WTC11 (cell line): Measurements from ENCODE around the gene NUP85. TPM values are rescaled to one million over a fixed set of nuclear protein-coding genes. Genes with fewer than 3 reads are reported as not detected.

Experiments
- ATAC-seq: fragments of 200-7000 bp; cut with Tn5 transposase; 2 replicates; pipeline ENCODE4 v1.10.0; 2021; ENCODE audit warnings: mild to moderate bottlenecking, moderate library complexity
- CTCF ChIA-PET: fragments of 300-600 bp; sonication (Branson Sonifier 250); formaldehyde crosslinking; loops from one replicate; lab custom pipeline; 2021; ENCODE audit warnings: antibody characterized with exemption; lab: Charles Lee
- POLR2A ChIA-PET: fragments of 350-600 bp; sonication (Branson Sonifier 250); formaldehyde crosslinking; loops from one replicate; lab custom pipeline; 2021; ENCODE audit warnings: antibody characterized with exemption; lab: Charles Lee
- DNase-seq: peaks from one replicate; pipeline ENCODE4 v3.0.0; 2021; ENCODE audit warnings: low spot score
- H3K27ac Mint-ChIP-seq: 2 replicates; pipeline ENCODE4 v1.8.0; 2021; ENCODE audit warnings: mixed read lengths
- H3K27me3 Mint-ChIP-seq: 2 replicates; pipeline ENCODE4 v1.8.0; 2021; ENCODE audit warnings: low read depth, mild to moderate bottlenecking, moderate library complexity, mixed read lengths
- H3K36me3 Mint-ChIP-seq: 2 replicates; pipeline ENCODE4 v1.8.0; 2021; ENCODE audit warnings: mixed read lengths
- H3K4me1 Mint-ChIP-seq: 2 replicates; pipeline ENCODE4 v1.8.0; 2022; ENCODE audit warnings: mixed read lengths
- H3K4me3 Mint-ChIP-seq: 2 replicates; pipeline ENCODE4 v1.8.0; 2021; ENCODE audit warnings: mild to moderate bottlenecking, moderate library complexity, mixed read lengths
- H3K9me3 Mint-ChIP-seq: 2 replicates; pipeline ENCODE4 v1.8.0; 2021; ENCODE audit warnings: mixed read lengths
- FOXP1 ChIP-seq: sonication (generic); formaldehyde crosslinking; IDR thresholded peaks from 2 replicates; pipeline ENCODE4 v1.8.0; 2022; ENCODE audit warnings: missing genetic modification reagents, mild to moderate bottlenecking, moderate library complexity, borderline replicate concordance
- GABPB1 ChIP-seq: sonication (generic); formaldehyde crosslinking; IDR thresholded peaks from 2 replicates; pipeline ENCODE4 v1.8.1; 2023; ENCODE audit warnings: mild to moderate bottlenecking, missing genetic modification reagents
- GRHL2 ChIP-seq: fragments of 250-450 bp; sonication (Bioruptor Pico); IDR thresholded peaks from 2 replicates; pipeline ENCODE4 v1.8.0; 2022; ENCODE audit warnings: mild to moderate bottlenecking, moderate library complexity; ENCODE audit not compliant: insufficient replicate concordance, severe bottlenecking
- HMGA2 ChIP-seq: fragments of 250-450 bp; sonication (Bioruptor Pico); IDR thresholded peaks from 2 replicates; pipeline ENCODE4 v1.4.0; 2021; ENCODE audit warnings: mild to moderate bottlenecking, moderate library complexity
- JAZF1 ChIP-seq: fragments of 250-450 bp; sonication (Bioruptor Pico); IDR thresholded peaks from 2 replicates; pipeline ENCODE4 v1.9.0; 2021; ENCODE audit warnings: moderate library complexity, mild to moderate bottlenecking, inconsistent platforms
- JUN ChIP-seq: sonication (generic); formaldehyde crosslinking; IDR thresholded peaks from 2 replicates; pipeline ENCODE4 v1.8.0; 2023; ENCODE audit warnings: mild to moderate bottlenecking, missing genetic modification reagents
- MAX ChIP-seq: sonication (generic); formaldehyde crosslinking; IDR thresholded peaks from 2 replicates; pipeline ENCODE4 v1.8.0; 2022; ENCODE audit warnings: mild to moderate bottlenecking, missing genetic modification reagents
- NR3C1 ChIP-seq: sonication (generic); formaldehyde crosslinking; conservative IDR thresholded peaks from 2 replicates; pipeline ENCODE4 v1.8.1; 2023; ENCODE audit warnings: low read depth, mild to moderate bottlenecking, missing genetic modification reagents
- PREB ChIP-seq: sonication (generic); formaldehyde crosslinking; IDR thresholded peaks from 2 replicates; pipeline ENCODE4 v1.8.1; 2022; ENCODE audit warnings: mild to moderate bottlenecking, missing genetic modification reagents, moderate library complexity, borderline replicate concordance
- SP1 ChIP-seq: sonication (generic); formaldehyde crosslinking; conservative IDR thresholded peaks from 2 replicates; pipeline ENCODE4 v1.8.1; 2022; ENCODE audit warnings: missing genetic modification reagents
- ZBTB21 ChIP-seq: sonication (generic); formaldehyde crosslinking; IDR thresholded peaks from 2 replicates; pipeline ENCODE4 v1.8.1; 2023; ENCODE audit warnings: mild to moderate bottlenecking, missing genetic modification reagents, borderline replicate concordance
- ZNF138 ChIP-seq: sonication (generic); formaldehyde crosslinking; conservative IDR thresholded peaks from 2 replicates; pipeline ENCODE4 v1.8.1; 2022; ENCODE audit warnings: mild to moderate bottlenecking, moderate library complexity, missing genetic modification reagents
- ZNF232 ChIP-seq: sonication (generic); formaldehyde crosslinking; IDR thresholded peaks from 2 replicates; pipeline ENCODE4 v1.8.0; 2022; ENCODE audit warnings: mild to moderate bottlenecking, missing genetic modification reagents
- ZNF263 ChIP-seq: sonication (generic); formaldehyde crosslinking; IDR thresholded peaks from 2 replicates; pipeline ENCODE4 v1.8.1; 2022; ENCODE audit warnings: low read depth, mild to moderate bottlenecking, moderate library complexity, missing genetic modification reagents
- ZNF317 ChIP-seq: sonication (generic); formaldehyde crosslinking; IDR thresholded peaks from 2 replicates; pipeline ENCODE4 v1.8.1; 2023; ENCODE audit warnings: low read depth, mild to moderate bottlenecking, moderate library complexity, missing genetic modification reagents, borderline replicate concordance
- ZNF423 ChIP-seq: fragments of 250-450 bp; sonication (Bioruptor Pico); IDR thresholded peaks from 2 replicates; pipeline ENCODE4 v2.1.2; 2022; ENCODE audit warnings: mild to moderate bottlenecking, moderate library complexity
- total RNA-seq: library from RNA; stranded (reverse); gene quantifications from 3 replicates; pipeline ENCODE4 v1.2.3, GENCODE V29; 2021
- TF ChIP-seq, protein P1 (sequence below): sonication (generic); formaldehyde crosslinking; IDR thresholded peaks from 2 replicates; pipeline ENCODE4 v1.8.1; 2023; ENCODE audit warnings: mild to moderate bottlenecking, missing genetic modification reagents
- TF ChIP-seq, protein P2 (sequence below): fragments of 200-600 bp; IDR thresholded peaks from 2 replicates; pipeline ENCODE4 v1.8.0; 2022; ENCODE audit warnings: antibody characterized with exemption
- TF ChIP-seq, protein P3 (sequence below): sonication (generic); formaldehyde crosslinking; IDR thresholded peaks from 2 replicates; pipeline ENCODE4 v1.8.0; 2023; ENCODE audit warnings: mild to moderate bottlenecking, missing genetic modification reagents

The NUP85 gene
- total RNA-seq, 1 experiment from 2014 or later: 109 TPM

- no peak for TF ChIP-seq PREB (CRISPR knock-in tag)
- no peak for TF ChIP-seq FOXP1 (CRISPR knock-in tag)
- TF ChIP-seq, protein P1, sequence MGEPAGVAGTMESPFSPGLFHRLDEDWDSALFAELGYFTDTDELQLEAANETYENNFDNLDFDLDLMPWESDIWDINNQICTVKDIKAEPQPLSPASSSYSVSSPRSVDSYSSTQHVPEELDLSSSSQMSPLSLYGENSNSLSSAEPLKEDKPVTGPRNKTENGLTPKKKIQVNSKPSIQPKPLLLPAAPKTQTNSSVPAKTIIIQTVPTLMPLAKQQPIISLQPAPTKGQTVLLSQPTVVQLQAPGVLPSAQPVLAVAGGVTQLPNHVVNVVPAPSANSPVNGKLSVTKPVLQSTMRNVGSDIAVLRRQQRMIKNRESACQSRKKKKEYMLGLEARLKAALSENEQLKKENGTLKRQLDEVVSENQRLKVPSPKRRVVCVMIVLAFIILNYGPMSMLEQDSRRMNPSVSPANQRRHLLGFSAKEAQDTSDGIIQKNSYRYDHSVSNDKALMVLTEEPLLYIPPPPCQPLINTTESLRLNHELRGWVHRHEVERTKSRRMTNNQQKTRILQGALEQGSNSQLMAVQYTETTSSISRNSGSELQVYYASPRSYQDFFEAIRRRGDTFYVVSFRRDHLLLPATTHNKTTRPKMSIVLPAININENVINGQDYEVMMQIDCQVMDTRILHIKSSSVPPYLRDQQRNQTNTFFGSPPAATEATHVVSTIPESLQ (CRISPR knock-in tag): no peak
- TF ChIP-seq SP1: no peak
- TF ChIP-seq GABPB1 (CRISPR knock-in tag): no peak
- no peak for TF ChIP-seq GRHL2 (CRISPR knock-in tag)
- no peak for TF ChIP-seq NR3C1 (CRISPR knock-in tag)
- TF ChIP-seq, all 79 proteins: peak for 0
Observed at GRCh38 chr17:75232786-75233185, 27.3 kb downstream of the NUP85 start (continued).

GRCh38 chr17:75237100-75238014 lies 31.9 kb downstream of the NUP85 start:
- TF ChIP-seq ZNF138 (no peak), JUN (CRISPR knock-in tag) (no peak), ZNF317 (CRISPR knock-in tag) (no peak), ZNF232 (CRISPR knock-in tag) (no peak), MAX (no peak), ZNF423 (CRISPR knock-in tag) (no peak)
- TF ChIP-seq, protein P2, sequence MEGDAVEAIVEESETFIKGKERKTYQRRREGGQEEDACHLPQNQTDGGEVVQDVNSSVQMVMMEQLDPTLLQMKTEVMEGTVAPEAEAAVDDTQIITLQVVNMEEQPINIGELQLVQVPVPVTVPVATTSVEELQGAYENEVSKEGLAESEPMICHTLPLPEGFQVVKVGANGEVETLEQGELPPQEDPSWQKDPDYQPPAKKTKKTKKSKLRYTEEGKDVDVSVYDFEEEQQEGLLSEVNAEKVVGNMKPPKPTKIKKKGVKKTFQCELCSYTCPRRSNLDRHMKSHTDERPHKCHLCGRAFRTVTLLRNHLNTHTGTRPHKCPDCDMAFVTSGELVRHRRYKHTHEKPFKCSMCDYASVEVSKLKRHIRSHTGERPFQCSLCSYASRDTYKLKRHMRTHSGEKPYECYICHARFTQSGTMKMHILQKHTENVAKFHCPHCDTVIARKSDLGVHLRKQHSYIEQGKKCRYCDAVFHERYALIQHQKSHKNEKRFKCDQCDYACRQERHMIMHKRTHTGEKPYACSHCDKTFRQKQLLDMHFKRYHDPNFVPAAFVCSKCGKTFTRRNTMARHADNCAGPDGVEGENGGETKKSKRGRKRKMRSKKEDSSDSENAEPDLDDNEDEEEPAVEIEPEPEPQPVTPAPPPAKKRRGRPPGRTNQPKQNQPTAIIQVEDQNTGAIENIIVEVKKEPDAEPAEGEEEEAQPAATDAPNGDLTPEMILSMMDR: no peak; the same call in 1 of the 2 replicates
- H3K9me3 Mint-ChIP-seq: no peaks in the 10 kb centered on the region
- H3K27me3 Mint-ChIP-seq: no peaks in the 10 kb centered on the region
- DNase-seq: no peak
- H3K27ac Mint-ChIP-seq: peak overlapping the region; percentile 81; the same call in 1 of the 2 replicates
- ChIA-PET CTCF (interaction anchor here (0.6 to 3.8 kb wide), 5 partner anchors 10 to 123 kb away, joined by 3 to 155 read pairs (median 9); partner anchors contain the start of gene MIF4GD), POLR2A (interaction anchor here (0.6 kb wide), 1 partner anchor 76 kb away, joined by 3 read pairs; no protein-coding TSS in a partner anchor)
- no peak for ATAC-seq
- peaks cover 6% of the 10 kb centered on the region for H3K4me1 Mint-ChIP-seq
- no peak overlapping the region for H3K4me3 Mint-ChIP-seq
- peaks cover 57% of the 10 kb centered on the region for H3K36me3 Mint-ChIP-seq

GRCh38 chr17:75238020-75238580 lies 32.6 kb downstream of the NUP85 start:
- ATAC-seq: no peak
- no peak for DNase-seq
- Mint-ChIP-seq H3K9me3 (no peaks in the 10 kb centered on the region), H3K27ac (no peak overlapping the region), H3K4me3 (no peak overlapping the region), H3K36me3 (peaks cover 53% of the 10 kb centered on the region), H3K4me1 (peaks cover 6% of the 10 kb centered on the region), H3K27me3 (no peaks in the 10 kb centered on the region)
- ChIA-PET CTCF (interaction anchor here (0.6 to 3.8 kb wide), 4 partner anchors 9 to 124 kb away, joined by 3 to 155 read pairs (median 8); partner anchors contain the start of gene MIF4GD), POLR2A (interaction anchor here (0.6 kb wide), 1 partner anchor 66 kb away, joined by 5 read pairs; no protein-coding TSS in a partner anchor)
- TF ChIP-seq ZBTB21: no peak
- no peak for TF ChIP-seq ZNF263 (CRISPR knock-in tag)
- TF ChIP-seq, protein P3, sequence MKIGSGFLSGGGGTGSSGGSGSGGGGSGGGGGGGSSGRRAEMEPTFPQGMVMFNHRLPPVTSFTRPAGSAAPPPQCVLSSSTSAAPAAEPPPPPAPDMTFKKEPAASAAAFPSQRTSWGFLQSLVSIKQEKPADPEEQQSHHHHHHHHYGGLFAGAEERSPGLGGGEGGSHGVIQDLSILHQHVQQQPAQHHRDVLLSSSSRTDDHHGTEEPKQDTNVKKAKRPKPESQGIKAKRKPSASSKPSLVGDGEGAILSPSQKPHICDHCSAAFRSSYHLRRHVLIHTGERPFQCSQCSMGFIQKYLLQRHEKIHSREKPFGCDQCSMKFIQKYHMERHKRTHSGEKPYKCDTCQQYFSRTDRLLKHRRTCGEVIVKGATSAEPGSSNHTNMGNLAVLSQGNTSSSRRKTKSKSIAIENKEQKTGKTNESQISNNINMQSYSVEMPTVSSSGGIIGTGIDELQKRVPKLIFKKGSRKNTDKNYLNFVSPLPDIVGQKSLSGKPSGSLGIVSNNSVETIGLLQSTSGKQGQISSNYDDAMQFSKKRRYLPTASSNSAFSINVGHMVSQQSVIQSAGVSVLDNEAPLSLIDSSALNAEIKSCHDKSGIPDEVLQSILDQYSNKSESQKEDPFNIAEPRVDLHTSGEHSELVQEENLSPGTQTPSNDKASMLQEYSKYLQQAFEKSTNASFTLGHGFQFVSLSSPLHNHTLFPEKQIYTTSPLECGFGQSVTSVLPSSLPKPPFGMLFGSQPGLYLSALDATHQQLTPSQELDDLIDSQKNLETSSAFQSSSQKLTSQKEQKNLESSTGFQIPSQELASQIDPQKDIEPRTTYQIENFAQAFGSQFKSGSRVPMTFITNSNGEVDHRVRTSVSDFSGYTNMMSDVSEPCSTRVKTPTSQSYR (CRISPR knock-in tag): no peak
- no peak for TF ChIP-seq JAZF1 (CRISPR knock-in tag)
- no peak for TF ChIP-seq HMGA2 (CRISPR knock-in tag)
- TF ChIP-seq, protein P2: no peak
